Thyroid gland (tissue), 4 donors: ENCODE results near the gene RGMB. TPM values are rescaled to one million over a fixed set of nuclear protein-coding genes. Genes with fewer than 3 reads are reported as not detected.

Source experiments
- DNase-seq, 2 donors: peaks; one replicate each; pipeline ENCODE4 v3.0.0-alpha.2; 2019
- H3K27ac ChIP-seq, 3 donors: fragments of 200-600 bp; sonication (generic); 1 replicate in 2 of 3; 2 replicates in 1 of 3; pipeline ENCODE4 v1.5.1; 2016 to 2019; ENCODE audit warnings: mild to moderate bottlenecking in 1 of 3, moderate library complexity in 1 of 3
- H3K27me3 ChIP-seq: fragments of 200-600 bp; sonication (generic); one replicate; pipeline ENCODE4 v1.5.1; 2019
- H3K36me3 ChIP-seq, 2 donors: fragments of 200-600 bp; sonication (generic); one replicate each; pipeline ENCODE4 v1.5.1; 2016 to 2019
- H3K4me1 ChIP-seq, 2 donors: fragments of 200-600 bp; sonication (generic); one replicate each; pipeline ENCODE4 v1.5.1; 2017 to 2019
- H3K4me3 ChIP-seq, 3 donors: fragments of 200-600 bp; sonication (generic); replicated peaks in 1 of 3; 1 replicate in 2 of 3; 2 replicates in 1 of 3; pipeline ENCODE4 v1.5.1; 2016; ENCODE audit warnings: mild to moderate bottlenecking in 1 of 3
- H3K9me3 ChIP-seq: fragments of 200-600 bp; sonication (generic); one replicate; pipeline ENCODE4 v1.5.1; 2017
- POLR2A ChIP-seq, 2 donors: fragments of 450-650 bp; IDR thresholded peaks; one replicate each; pipeline ENCODE4 v1.6.1; 2017; ENCODE audit warnings: antibody characterized with exemption in 2 of 2, mild to moderate bottlenecking in 2 of 2, moderate library complexity in 1 of 2
- WGBS, 2 donors: methylation state at CpG; one replicate each; pipeline ENCODE4 v1.1.5; 2017; 5-methylcytosine and 5-hydroxymethylcytosine counted together
- intact Hi-C: fragments of 100-400 bp; cut with DNase I; formaldehyde crosslinking; loops from one replicate; pipeline ENCODE4 v1.15.1; 2023
- total RNA-seq, 4 donors: library from RNA; depleted of rRNA; stranded (reverse); fragments of >200 nt; gene quantifications; one replicate each; pipeline ENCODE4 v1.2.3, GENCODE V29; 2016
- TF ChIP-seq, protein P1 (sequence below), 6 experiments: fragments of 200-600 bp in 3 of 6; fragments of 450-650 bp in 3 of 6; sonication (generic) in 3 of 6; IDR thresholded peaks; one replicate each; pipeline ENCODE4 v1.5.1; 2016 to 2019; ENCODE audit warnings: antibody characterized with exemption in 6 of 6, mild to moderate bottlenecking in 2 of 6, inconsistent platforms in 1 of 6, moderate library complexity in 1 of 6

Gene RGMB
- total RNA-seq, 4 donors from 2014 or later, result 25.3 to 29.7 (median 27.5) TPM

DNA sequence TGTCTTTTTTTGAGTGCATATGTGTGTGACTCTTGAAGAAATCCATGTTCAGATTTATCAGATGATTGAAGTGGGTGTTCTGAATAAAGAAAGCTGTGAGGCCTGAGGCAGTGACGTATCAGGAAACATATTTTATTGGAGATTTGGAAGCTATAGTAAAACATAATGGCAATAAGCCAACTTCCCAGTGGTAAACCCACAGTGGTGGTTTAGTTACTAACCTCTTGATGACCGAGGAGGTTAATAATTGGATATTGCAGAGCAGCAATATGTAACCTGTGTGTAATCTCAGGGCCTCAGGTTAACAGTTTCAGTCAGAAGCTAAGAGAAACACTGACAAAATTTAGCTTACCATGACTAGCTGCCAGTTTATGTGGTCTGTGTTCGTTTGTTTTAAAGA is 6.9 kb downstream of the RGMB start:
- 90 to 93% methylated on average over 3 of the region's 3 CpGs for WGBS, 2 donors
- H3K27me3 ChIP-seq, result no peaks in the 10 kb centered on the region
- no peak overlapping the region for H3K27ac ChIP-seq
- no peak for TF ChIP-seq POLR2A (IDR thresholded peaks at IDR 0.05)
- peaks cover 53 to 56% of the 10 kb centered on the region in 2 donors for H3K4me1 ChIP-seq
- H3K36me3 ChIP-seq, result no peaks in the 10 kb centered on the region
- no peak for DNase-seq
- H3K4me3 ChIP-seq, result no peak overlapping the region
- intact Hi-C loops, result no loop called here
- H3K9me3 ChIP-seq, result no peaks in the 10 kb centered on the region

DNA sequence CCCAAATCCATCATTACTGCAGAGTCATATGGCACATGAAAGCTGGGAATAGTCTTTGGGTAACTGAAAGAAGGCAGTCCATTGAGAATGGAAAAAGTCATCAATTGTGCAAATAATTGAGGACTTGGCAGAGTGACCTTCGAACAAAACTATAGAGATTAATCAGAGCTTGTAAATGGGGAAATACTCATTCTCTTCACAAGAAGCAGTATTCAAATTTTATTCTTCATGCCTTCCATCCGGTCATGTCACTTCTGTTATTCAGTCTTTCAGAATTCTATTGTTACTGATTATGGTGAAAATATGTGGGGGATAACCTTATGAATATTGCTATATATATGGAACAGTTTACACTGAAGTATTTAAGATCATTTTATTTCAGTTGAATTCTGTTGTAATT is 8.1 kb downstream of the RGMB start:
- no peak for DNase-seq
- peak overlapping the region in 1 of 3 donors; percentile 76 for H3K27ac ChIP-seq
- peaks cover 56 to 57% of the 10 kb centered on the region in 2 donors for H3K4me1 ChIP-seq
- H3K36me3 ChIP-seq, result no peaks in the 10 kb centered on the region
- intact Hi-C loops, result no loop called here
- H3K27me3 ChIP-seq, result no peaks in the 10 kb centered on the region
- TF ChIP-seq POLR2A (IDR thresholded peaks at IDR 0.05), result no peak
- TF ChIP-seq, protein P1, sequence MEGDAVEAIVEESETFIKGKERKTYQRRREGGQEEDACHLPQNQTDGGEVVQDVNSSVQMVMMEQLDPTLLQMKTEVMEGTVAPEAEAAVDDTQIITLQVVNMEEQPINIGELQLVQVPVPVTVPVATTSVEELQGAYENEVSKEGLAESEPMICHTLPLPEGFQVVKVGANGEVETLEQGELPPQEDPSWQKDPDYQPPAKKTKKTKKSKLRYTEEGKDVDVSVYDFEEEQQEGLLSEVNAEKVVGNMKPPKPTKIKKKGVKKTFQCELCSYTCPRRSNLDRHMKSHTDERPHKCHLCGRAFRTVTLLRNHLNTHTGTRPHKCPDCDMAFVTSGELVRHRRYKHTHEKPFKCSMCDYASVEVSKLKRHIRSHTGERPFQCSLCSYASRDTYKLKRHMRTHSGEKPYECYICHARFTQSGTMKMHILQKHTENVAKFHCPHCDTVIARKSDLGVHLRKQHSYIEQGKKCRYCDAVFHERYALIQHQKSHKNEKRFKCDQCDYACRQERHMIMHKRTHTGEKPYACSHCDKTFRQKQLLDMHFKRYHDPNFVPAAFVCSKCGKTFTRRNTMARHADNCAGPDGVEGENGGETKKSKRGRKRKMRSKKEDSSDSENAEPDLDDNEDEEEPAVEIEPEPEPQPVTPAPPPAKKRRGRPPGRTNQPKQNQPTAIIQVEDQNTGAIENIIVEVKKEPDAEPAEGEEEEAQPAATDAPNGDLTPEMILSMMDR (IDR thresholded peaks at IDR 0.05), result no peak
- 46 to 64% methylated on average over 2 of the region's 2 CpGs for WGBS, 2 donors
- no peaks in the 10 kb centered on the region for H3K9me3 ChIP-seq
- no peak overlapping the region for H3K4me3 ChIP-seq

DNA sequence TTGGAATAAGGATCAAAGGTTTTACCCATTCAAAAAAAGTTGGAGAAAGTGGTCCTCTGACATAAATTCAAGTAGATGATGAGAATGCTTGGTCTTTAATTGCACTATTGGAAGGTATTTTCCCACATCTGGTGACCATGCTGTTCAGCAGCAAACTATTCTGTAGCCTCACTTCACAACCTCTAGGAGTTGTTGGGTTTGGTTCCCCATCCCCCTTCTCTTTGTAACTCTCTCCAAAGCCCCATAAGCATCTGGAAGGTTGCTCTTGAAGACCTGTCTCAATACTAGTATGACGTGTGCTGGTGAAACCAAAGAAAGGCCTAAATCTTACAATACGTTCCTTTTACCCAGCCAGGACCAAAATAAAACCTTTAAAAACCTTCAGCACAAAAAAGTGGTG is 8.5 kb downstream of the RGMB start:
- no peak for DNase-seq
- 98 to 99% methylated on average over 2 of the region's 2 CpGs for WGBS, 2 donors
- Histone ChIP-seq H3K36me3 (no peaks in the 10 kb centered on the region), H3K4me3 (no peak overlapping the region), H3K9me3 (no peaks in the 10 kb centered on the region), H3K4me1 (peaks cover 58 to 62% of the 10 kb centered on the region in 2 donors), H3K27me3 (no peaks in the 10 kb centered on the region), H3K27ac (peak overlapping the region in 2 of 3 donors; percentile 76 to 83)
- intact Hi-C loops, result no loop called here
- TF ChIP-seq, protein P1 (IDR thresholded peaks at IDR 0.05), result no peak
- no peak for TF ChIP-seq POLR2A (IDR thresholded peaks at IDR 0.05)

DNA sequence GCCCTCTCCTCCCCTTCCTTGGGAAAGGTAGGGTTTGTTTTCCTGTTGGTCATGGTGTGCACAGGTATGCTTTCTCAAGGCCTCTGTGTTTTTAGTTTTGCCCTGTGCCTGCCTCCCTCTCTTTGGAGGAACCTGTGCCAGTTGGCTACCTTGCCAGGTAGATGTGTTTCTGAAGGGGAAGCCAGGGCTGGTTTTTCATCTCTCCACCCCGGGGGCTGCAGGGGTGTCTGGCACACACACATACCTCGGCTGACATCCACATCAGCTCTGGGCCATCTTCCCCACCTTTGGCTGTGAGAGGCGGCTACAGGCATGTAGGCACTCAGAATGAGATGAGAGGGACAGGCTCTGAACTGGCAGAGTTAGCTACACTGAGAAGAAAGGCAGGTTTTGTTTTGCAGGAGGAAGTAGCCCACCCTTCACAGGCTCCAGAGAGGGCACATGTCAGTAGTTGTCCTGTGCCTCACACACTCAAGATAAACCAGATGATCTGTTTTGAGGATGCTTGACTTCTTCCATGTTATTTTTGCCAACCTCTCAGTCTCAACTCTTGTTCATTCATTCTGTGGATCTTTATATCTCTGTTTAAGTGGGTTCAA is 9.7 kb downstream of the RGMB start:
- Histone ChIP-seq H3K27ac (peak overlapping the region; percentile 76 to 83 (median 78)), H3K4me1 (peaks cover 68 to 69% of the 10 kb centered on the region in 2 donors)

DNA sequence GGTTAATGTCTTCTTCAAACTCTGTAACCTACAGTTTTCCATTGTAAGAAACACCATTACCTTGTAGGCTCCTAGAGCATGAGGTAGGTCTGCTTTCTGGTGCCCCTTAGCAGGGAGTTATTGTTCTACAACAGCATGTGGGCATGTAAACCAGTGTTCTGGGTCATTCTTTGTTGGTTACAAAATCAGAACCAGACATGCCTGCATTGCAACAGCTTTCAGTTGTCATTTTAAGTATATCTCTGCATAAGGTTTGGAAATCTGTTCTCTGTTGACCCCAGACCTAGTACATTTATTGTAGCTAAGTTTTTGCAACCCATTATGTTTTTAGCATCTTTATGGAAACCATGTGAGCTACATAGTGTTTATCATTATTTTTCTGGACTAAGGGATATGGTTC is 10.9 kb downstream of the RGMB start:
- Histone ChIP-seq H3K27ac (peak overlapping the region in 1 of 3 donors; percentile 73), H3K4me3 (no peak overlapping the region), H3K36me3 (no peaks in the 10 kb centered on the region), H3K27me3 (no peaks in the 10 kb centered on the region), H3K9me3 (no peaks in the 10 kb centered on the region), H3K4me1 (peaks cover 74 to 79% of the 10 kb centered on the region in 2 donors)
- intact Hi-C loops, result no loop called here
- no peak for TF ChIP-seq POLR2A (IDR thresholded peaks at IDR 0.05)
- TF ChIP-seq, protein P1 (IDR thresholded peaks at IDR 0.05), result no peak
- DNase-seq, result no peak

More for the DNA sequence above, 9.7 kb downstream of the RGMB start:
- intact Hi-C loops, result no loop called here
- no peak overlapping the region for H3K4me3 ChIP-seq
- DNase-seq, result peak; percentile 79 to 87
- TF ChIP-seq POLR2A (IDR thresholded peaks at IDR 0.05), result no peak
- TF ChIP-seq, protein P1 (IDR thresholded peaks at IDR 0.05), result no peak
- H3K9me3 ChIP-seq, result no peaks in the 10 kb centered on the region
- 38 to 39% methylated on average over 3 of the region's 3 CpGs for WGBS, 2 donors
- H3K27me3 ChIP-seq, result no peaks in the 10 kb centered on the region
- H3K36me3 ChIP-seq, result no peaks in the 10 kb centered on the region
